ENCODE data around the gene TMEM187. TPM values are rescaled to one million over a fixed set of nuclear protein-coding genes. Genes with fewer than 3 reads are reported as not detected.

Gene TMEM187
- total RNA-seq, 2 donors from 2014 or later, result 16.9 to 18.2 TPM

- DNase-seq (ENCODE audit: low spot score), result no peak
- Histone ChIP-seq H3K27me3 (replicated peaks; ENCODE audit: insufficient read depth) (no peaks in the 10 kb centered on the region), H3K9me3 (no peaks in the 10 kb centered on the region), H3K36me3 (no peaks in the 10 kb centered on the region), H3K27ac (no peak overlapping the region), H3K4me3 (no peak overlapping the region), H3K4me1 (replicated peaks) (no peaks in the 10 kb centered on the region)
- WGBS, result 84% methylated on average over 14 of the region's 23 CpGs
- TF ChIP-seq CTCF (IDR thresholded peaks at IDR 0.05) (no peak), POLR2A (IDR thresholded peaks at IDR 0.05) (no peak), POLR2AphosphoS5 (IDR thresholded peaks at IDR 0.05) (no peak)
- intact Hi-C loops (cut with DNase I), result no loop called here
Observed at GRCh38 chrX:153941336-153942252, 31.0 kb upstream of the TMEM187 start.

DNA sequence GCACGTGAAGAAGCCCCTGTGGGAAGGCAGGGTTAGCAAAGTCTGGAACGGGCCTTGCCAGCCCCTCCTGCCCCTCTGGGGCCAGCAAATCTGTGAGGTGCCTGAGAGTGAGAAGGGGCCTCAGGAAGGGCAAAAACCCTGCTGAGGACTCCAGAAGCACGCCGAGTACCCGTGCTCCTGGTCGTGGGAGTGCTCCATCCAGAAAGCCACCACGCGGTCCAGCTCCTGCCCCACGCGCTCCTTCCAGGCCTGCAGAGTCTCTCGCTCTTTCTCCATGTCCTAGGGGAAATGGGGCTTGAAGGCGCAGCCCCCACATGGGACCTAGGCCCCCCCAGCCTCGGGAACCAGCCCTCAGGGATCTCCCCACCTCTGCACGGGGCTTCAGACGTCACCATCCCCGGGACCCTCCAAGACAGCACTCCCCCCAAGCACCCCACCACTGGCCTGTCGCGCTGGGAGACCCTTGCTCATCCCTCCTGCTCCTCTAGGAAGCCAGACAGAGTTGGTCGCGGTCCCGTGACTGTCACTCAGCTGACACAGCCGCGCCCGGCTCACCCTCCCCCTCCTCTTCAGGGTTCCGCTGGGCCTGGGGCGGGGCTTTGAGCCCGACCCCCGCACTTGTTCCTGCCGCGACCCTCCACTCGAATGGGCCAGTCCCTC is 28.3 kb upstream of the TMEM187 start, which contains the start of gene RENBP:
Gene RENBP (minus strand): TSS at position 504 of the 660 bp plus-strand sequence. CDS start 33 bp downstream, at position 471.
- no peak for DNase-seq (ENCODE audit: low spot score)
- Histone ChIP-seq H3K9me3 (no peaks in the 10 kb centered on the region), H3K27ac (no peak within 1 kb of the TSS), H3K36me3 (no peaks in the 10 kb centered on the region), H3K4me3 (no peak within 1 kb of the TSS), H3K27me3 (replicated peaks; ENCODE audit: insufficient read depth) (no peaks in the 10 kb centered on the region), H3K4me1 (replicated peaks) (no peaks in the 10 kb centered on the region)
- WGBS, result 24% methylated on average over 8 of the region's 31 CpGs
- intact Hi-C loops (cut with DNase I), result no loop called here
- no peak for TF ChIP-seq CTCF (IDR thresholded peaks at IDR 0.05)
- no peak for TF ChIP-seq POLR2A (IDR thresholded peaks at IDR 0.05)
- TF ChIP-seq POLR2AphosphoS5 (IDR thresholded peaks at IDR 0.05), result no peak

- no peaks in the 10 kb centered on the region for H3K27me3 ChIP-seq (replicated peaks; ENCODE audit: insufficient read depth)
- no peak for DNase-seq (ENCODE audit: low spot score)
- TF ChIP-seq CTCF (IDR thresholded peaks at IDR 0.05) (no peak), POLR2A (IDR thresholded peaks at IDR 0.05) (no peak), POLR2AphosphoS5 (IDR thresholded peaks at IDR 0.05) (no peak)
- no peaks in the 10 kb centered on the region for H3K36me3 ChIP-seq
- H3K4me3 ChIP-seq, result no peak overlapping the region
- intact Hi-C loops (cut with DNase I), result loop anchor here (5.0 kb wide), 1 partner anchor 182 kb away; the partner anchor contains the start of gene PLXNB3
- H3K27ac ChIP-seq, result no peak overlapping the region
- no peaks in the 10 kb centered on the region for H3K9me3 ChIP-seq
- WGBS, result 68% methylated on average over 6 of the region's 6 CpGs
- H3K4me1 ChIP-seq (replicated peaks), result no peaks in the 10 kb centered on the region
Observed at GRCh38 chrX:153944800-153945150, 27.8 kb upstream of the TMEM187 start.

- Histone ChIP-seq H3K27me3 (replicated peaks; ENCODE audit: insufficient read depth) (no peaks in the 10 kb centered on the region), H3K9me3 (no peaks in the 10 kb centered on the region), H3K4me1 (replicated peaks) (no peaks in the 10 kb centered on the region), H3K4me3 (no peak overlapping the region), H3K27ac (no peak overlapping the region), H3K36me3 (no peaks in the 10 kb centered on the region)
- WGBS, result 73% methylated on average over 12 of the region's 24 CpGs
- DNase-seq (ENCODE audit: low spot score), result no peak
- TF ChIP-seq POLR2A (IDR thresholded peaks at IDR 0.05) (no peak), POLR2AphosphoS5 (IDR thresholded peaks at IDR 0.05) (no peak), CTCF (IDR thresholded peaks at IDR 0.05) (no peak)
- intact Hi-C loops (cut with DNase I), result loop anchor here (5.0 kb wide), 1 partner anchor 184 kb away; the partner anchor contains the start of gene PLXNB3
Observed at GRCh38 chrX:153945956-153946943, 26.3 kb upstream of the TMEM187 start.

All from prostate gland (tissue), 2 donors.